Amniotic stem cell (primary cell): Measurements from ENCODE around the gene HSD3B7.
"Not testable (repeated sequence)": the region's sequence is repeated elsewhere in the genome, so short reads cannot be mapped to it uniquely, and the experiment has no call there.

Source experiments
- DNase-seq: peaks from one replicate; lab custom pipeline; 2025; lab: John Stamatoyannopoulos, UW

HSD3B7 gene

DNA sequence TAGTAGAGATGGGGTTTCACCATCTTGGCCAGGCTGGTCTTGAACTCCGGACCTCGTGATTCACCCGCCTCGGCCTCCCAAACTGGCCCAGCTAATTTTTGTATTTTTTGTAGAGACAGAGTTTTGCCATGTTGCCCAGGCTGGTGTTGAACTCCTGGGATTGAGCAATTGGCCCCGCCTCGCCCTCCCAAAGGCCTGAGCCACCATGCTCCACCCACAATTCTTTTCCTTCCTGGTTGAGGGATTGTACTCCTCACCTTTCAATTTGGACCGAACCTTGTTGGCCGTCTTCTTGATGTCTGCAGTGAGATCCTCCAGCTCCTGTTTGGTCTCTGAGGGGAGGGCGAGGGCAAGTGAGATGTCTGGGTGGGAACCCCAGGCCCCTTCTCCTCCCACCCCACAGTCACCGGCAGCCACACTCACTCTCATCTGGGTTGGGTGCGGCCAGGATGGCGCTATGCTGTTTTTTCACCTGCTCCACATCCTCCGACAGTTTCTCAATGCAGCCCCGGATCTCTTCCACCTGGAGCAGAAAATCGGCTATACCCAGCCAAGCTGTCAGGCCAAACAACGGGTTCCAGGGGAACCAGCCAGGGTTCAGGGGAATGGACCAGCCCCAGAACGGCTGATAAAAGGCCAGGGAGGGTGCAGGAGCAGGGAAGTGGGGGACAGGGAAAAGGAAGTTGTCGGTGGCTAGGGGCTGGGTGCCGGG is 15.8 kb downstream of the HSD3B7 start:
- no peak for DNase-seq

DNA sequence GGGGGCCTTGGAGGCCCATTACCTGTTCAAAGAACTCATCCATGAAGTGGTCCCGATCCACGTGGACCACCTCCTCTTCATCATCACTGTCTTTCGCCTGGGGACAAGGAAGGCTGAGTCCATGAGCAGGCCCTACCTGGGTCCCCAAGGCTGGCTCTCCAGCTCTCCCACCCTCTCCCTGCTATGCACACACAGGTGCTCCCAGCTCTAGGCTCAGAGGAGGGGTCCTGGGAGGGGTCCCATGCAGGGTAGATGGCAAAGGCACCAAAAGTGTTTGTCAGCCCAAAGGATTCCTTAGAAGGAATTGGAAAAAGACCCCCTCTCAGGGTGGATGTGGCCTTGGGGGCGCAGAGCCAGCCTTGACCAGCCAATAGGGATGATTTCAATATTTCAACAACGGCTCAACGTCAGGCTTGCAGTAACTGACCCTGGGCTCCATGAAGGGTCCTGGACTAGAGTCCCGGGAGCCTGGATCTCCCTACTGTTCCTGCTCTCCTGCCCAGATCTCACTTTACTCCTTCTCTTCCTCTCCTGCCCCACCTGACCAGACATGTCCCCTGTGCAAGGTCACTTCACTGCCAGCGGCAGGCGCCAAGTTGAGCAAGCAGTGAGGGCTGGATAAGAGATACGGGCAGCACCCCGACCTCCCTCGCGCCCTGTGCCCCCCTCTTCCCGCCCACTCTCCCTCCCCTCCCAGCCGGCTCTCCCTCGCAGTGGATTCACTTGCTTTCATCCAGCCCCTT is 16.7 kb downstream of the HSD3B7 start:
- no peak for DNase-seq

- DNase-seq, result no peak
Measured at GRCh38 chr16:31002250-31002700, 17.3 kb downstream of the HSD3B7 start.

GRCh38 chr16:31002862-31003341 is 17.9 kb downstream of the HSD3B7 start:
- DNase-seq, result no peak

- DNase-seq, result no peak
Measured at GRCh38 chr16:31003744-31004143, 18.7 kb downstream of the HSD3B7 start.

DNA sequence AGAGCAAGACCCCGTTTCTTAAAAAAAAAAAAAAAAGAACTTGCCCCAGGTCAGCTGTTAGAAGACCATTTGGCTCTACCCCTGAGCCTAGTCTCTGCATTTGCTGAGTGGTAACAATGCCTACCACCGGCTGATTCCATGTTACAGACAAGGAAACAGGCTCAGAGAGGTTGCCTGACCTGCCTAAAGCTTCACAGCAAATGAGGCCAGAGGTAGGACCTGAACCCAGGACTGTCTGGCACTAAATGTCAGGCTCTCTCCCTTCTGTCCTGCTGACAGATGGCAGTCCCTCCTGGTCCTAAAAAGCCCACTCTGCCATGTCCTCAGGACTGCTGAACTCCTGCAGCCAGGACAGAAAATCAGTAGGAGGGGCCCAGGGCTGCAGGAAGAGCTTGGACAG is 19.7 kb downstream of the HSD3B7 start:
- no peak for DNase-seq

DNA sequence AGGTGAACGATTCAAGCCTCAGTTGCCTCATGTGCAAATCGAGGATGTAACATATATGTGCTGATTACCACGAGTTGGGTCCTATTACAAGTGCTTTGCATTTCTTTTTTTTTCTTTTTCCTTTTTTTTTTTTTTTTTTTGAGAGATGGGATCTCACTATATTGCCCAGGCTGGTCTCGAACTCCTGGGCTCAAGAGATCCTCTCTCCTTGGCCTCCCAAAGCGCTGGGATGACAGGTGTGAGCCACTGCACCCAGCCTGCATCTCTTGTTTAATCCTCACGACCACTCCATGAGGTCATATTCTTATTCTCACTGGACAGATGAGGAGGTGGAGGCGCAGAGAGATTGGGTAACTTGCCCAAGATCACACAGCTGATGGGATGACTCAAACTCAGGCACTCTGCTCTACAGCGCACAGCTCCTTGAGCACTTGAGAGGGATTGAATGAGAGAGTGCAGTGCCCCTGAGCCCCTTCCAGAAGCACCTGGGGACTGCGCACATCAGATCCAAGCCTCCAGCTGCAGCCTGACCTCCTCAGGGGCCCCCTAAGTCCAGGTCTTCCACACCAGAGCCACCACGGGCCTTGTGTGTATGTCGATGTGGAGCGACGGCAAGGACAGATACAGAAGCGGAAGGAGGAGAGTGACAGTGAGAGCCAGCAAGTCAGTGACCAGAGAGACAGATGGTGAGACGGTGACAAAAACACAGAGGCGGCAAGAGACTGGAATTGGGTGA is 20.5 kb downstream of the HSD3B7 start:
- no peak for DNase-seq

- DNase-seq, result no peak
Measured at GRCh38 chr16:31006086-31006385, 21.0 kb downstream of the HSD3B7 start.

DNA sequence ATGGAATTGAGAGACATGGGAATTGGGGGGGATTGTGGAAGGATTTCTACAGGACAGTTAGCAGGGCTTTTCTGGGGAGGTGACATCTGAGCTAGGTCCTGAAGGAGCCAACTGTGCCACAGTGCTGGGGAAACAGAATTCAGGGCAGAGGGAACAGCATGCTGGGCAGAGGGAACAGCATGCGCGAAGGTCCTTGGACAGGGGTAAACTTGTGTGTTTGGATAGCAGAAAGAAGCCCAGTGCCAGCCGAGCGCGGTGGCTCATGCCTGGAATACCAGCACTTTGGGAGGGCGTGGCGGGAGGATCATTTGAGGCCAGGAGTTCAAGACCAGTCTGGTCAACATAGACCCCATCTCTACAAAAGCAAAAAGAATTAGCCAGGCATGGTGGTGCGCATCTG is 21.6 kb downstream of the HSD3B7 start:
- no peak for DNase-seq

DNA sequence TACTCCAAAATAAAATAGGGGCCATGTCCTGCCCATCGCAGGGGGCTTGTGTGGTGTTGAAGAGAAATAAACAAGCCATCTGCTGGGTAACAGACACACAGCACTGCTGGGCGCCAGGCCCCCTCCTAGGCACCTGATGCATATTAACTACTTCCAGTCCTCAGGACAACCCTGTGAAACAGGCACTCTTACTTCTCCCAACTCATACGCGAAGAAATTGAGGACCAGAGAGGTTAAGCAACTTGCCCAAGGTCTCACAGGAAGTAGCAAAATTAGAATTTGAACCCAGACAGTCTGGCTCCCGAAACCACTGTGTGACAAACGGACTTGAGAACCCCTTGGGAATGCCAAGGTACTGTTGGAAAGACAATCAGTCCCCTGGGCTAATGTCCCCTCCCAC is 22.7 kb downstream of the HSD3B7 start:
- DNase-seq, result no peak

GRCh38 chr16:31008149-31008548 is 23.1 kb downstream of the HSD3B7 start:
- peak; percentile 58 for DNase-seq

- no peak for DNase-seq
Measured at GRCh38 chr16:31008551-31008950, 23.5 kb downstream of the HSD3B7 start.

- DNase-seq, result no peak
Measured at GRCh38 chr16:31009120-31009519, 24.1 kb downstream of the HSD3B7 start.

GRCh38 chr16:31009894-31010584 is 25.0 kb downstream of the HSD3B7 start:
- no peak for DNase-seq

DNA sequence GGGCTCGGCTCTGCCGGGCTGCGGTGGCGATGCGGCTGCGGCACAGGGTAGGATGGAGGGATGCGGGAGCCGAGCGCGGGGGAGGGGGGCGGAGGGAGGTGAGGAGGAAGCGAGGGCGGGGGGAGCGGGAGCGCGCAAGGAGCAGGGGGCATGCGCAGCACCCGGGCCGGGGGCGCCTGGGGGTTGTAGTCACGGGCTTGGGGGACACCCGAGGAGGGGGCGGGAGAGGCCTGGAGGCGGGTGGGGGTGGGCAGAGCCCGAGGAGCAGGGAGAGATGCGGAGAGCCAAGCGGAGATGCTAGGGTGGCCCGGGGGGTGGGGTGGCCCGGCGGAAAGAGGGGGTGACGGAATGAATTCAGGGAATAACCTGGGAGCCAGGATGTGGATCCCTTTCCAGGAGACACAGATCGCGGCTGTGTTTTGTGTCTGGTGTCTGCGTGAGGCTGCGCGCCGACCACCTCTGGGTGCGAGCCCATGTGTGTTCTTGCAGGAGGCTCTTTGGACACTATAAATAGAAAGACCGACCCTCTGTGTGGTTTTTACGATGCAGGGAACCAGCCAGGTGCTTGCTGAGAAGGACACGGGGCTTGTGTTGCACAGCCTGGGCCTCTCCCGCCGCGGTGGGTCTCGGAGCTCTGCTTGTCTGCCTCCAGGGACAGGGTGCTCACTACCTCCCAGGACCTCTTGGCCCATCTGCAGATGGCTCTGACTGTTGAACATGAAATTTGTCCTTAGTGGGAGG is 25.7 kb downstream of the HSD3B7 start, which contains the start of gene STX1B:
TSS of gene STX1B (minus strand) at position 54 of the 741 bp plus-strand sequence. CDS start 242 bp downstream, outside the sequence.
- DNase-seq, result no peak

- DNase-seq, result not testable (repeated sequence)
Measured at GRCh38 chr16:31011815-31012214, 26.8 kb downstream of the HSD3B7 start.

GRCh38 chr16:31013292-31013691 is 28.3 kb downstream of the HSD3B7 start:
- DNase-seq, result not testable (repeated sequence)

DNA sequence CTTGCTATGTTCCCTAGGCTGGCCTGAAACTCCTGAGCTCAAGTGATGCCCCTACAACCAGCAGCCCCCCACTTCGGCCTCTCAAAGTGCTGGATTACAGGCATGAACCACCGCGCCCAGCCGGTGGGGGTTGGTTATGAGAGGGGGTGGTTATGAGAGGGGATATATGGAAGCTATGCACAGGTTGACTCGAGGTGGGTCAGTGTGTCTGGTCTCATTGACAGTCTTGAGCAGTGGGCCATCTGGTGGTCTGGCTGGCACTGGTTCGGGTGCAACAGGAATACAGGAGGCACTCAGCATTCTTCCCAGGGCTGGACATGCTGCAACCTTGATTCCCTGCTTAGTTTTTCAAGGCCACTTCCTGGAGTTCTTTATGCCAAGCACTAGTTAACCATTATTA is 31.0 kb downstream of the HSD3B7 start:
- no peak for DNase-seq

DNA sequence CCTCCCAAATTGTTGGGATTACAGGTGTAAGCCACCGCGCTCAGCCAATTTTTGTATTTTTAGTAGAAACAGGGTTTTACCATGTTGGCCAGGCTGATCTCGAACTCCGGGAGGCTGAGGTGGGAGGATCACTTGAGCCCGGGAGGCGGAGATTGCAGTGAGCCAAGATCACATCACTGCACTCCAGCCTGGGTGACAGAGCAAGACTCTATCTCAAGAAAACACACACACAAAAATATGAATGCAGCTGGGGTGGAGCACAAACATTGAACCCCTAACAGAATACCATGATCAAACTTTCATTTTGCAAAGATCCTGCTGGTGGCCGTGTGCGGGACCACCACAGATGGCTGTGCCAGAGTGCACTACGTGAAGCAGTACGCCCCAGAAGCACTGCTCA is 32.7 kb downstream of the HSD3B7 start:
- not testable (repeated sequence) for DNase-seq

DNA sequence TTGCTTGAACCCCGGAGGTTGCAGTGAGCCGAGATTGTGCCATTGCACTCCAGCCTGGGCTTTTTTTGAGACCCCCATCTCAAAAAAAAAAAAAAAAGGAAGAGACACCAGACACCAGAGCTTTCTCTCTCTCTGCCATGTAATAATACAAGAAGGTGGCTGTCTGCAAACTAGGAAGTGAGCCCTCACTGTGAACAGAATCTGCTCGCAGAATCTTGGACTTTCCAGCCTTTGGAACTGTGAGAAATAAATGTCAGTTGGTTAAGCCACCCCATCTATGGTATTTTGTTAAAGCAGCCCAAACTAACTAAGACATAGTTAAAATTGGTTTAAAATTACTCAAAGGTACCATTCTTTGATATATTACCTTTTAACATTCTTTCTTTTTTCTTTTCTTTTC is 35.5 kb downstream of the HSD3B7 start:
- no peak for DNase-seq

DNA sequence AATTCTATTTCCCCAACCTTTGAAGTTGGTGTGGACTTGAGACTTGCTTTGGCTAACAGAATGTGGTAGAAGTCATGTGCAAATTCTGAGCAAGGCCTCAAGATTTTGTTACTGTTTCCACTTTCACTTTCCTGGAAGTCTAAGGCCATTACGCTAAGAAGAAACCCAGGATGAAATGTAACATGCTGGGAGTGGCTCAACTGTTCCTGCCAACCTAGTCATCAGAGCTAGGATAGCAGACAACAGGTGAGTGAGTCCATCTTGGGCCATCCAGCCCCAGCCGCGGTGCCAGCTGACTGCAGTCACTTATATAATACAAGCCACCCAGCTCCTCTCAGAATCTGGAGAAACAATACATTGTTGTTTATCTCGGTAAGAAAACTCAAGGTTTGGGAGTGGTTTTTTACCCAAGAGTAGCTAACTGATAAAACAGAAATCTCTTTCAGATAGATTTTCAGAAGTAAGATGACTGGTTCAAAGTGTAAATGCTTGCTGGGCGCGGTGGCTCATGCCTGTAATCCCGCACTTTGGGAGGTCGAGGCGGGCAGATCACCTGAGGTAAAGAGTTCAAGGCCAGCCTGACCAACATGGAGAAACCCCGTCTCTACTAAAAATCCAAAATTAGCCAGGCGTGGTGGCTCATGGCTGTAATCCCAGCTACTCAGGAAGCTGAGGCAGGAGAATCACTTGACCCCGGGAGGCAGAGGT is 37.7 kb downstream of the HSD3B7 start:
- no peak for DNase-seq
